ENCODE results near the gene PSMD2.
A peak's percentile ranks its signal among the peaks of the same experiment; 100 is the strongest.

The PSMD2 gene

GRCh38 chr3:184315871-184316661, 17.0 kb downstream of the PSMD2 start:
- in situ Hi-C loops (cut with MboI; ENCODE audit: low sequenced_read_pairs, unreplicated experiment), result no loop called here
- DNase-seq (ENCODE audit: low spot score), result peak; percentile 45
- TF ChIP-seq CTCF (IDR thresholded peaks at IDR 0.05; ENCODE audit: borderline replicate concordance, control extremely low read depth, extremely low read depth, insufficient read depth, missing control alignments), result no peak

- no peak for TF ChIP-seq CTCF (IDR thresholded peaks at IDR 0.05; ENCODE audit: borderline replicate concordance, control extremely low read depth, extremely low read depth, insufficient read depth, missing control alignments)
- in situ Hi-C loops (cut with MboI; ENCODE audit: low sequenced_read_pairs, unreplicated experiment), result no loop called here
- DNase-seq (ENCODE audit: low spot score), result no peak
These were observed 17.8 kb downstream of the PSMD2 start for GRCh38 chr3:184316792-184317191.

DNA sequence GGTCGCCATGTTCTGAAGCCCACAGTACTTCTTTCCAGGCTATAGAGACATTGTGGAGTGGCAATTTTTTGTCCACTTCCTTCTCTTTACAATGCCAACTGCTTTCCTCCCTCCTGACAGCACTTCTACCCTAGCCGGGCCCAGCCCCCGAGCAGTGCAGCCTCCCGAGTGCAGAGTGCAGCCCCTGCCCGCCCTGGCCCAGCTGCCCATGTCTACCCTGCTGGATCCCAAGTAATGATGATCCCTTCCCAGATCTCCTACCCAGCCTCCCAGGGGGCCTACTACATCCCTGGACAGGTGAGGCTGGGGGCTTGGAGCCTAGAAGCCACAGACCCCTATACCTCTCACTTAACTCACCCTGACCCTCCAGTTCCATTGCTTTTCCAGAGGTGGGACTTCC, 18.2 kb downstream of the PSMD2 start:
- in situ Hi-C loops (cut with MboI; ENCODE audit: low sequenced_read_pairs, unreplicated experiment), result no loop called here
- no peak for TF ChIP-seq CTCF (IDR thresholded peaks at IDR 0.05; ENCODE audit: borderline replicate concordance, control extremely low read depth, extremely low read depth, insufficient read depth, missing control alignments)
- DNase-seq (ENCODE audit: low spot score), result no peak

DNA sequence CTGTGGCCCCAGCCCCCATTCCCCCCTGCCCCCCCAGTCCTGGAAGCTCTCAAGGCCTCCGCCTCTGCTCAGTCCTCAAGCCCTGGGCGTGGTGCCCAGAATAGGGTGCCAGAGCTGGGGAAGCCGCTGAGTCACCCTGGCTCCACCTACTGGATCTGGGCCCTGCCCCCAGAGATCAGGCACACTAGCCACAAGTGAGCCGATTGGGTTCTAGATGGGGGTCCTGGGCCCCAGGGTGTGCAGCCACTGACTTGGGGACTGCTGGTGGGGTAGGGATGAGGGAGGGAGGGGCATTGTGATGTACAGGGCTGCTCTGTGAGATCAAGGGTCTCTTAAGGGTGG, 21.0 kb downstream of the PSMD2 start:
- no peak for TF ChIP-seq CTCF (IDR thresholded peaks at IDR 0.05; ENCODE audit: borderline replicate concordance, control extremely low read depth, extremely low read depth, insufficient read depth, missing control alignments)

DNA sequence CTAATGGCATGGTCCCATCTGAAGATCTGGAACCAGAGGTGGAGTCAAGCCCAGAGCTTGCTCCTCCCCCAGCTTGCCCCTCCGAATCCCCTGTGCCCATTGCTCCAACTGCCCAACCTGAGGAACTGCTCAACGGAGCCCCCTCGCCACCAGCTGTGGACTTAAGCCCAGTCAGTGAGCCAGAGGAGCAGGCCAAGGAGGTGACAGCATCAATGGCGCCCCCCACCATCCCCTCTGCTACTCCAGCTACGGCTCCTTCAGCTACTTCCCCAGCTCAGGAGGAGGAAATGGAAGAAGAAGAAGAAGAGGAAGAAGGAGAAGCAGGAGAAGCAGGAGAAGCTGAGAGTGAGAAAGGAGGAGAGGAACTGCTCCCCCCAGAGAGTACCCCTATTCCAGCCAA, 22.6 kb downstream of the PSMD2 start:
- in situ Hi-C loops (cut with MboI; ENCODE audit: low sequenced_read_pairs, unreplicated experiment), result no loop called here
- no peak for TF ChIP-seq CTCF (IDR thresholded peaks at IDR 0.05; ENCODE audit: borderline replicate concordance, control extremely low read depth, extremely low read depth, insufficient read depth, missing control alignments)
- no peak for DNase-seq (ENCODE audit: low spot score)

More for the DNA sequence above, 21.0 kb downstream of the PSMD2 start:
- in situ Hi-C loops (cut with MboI; ENCODE audit: low sequenced_read_pairs, unreplicated experiment), result no loop called here
- peak; percentile 29 for DNase-seq (ENCODE audit: low spot score)

DNA sequence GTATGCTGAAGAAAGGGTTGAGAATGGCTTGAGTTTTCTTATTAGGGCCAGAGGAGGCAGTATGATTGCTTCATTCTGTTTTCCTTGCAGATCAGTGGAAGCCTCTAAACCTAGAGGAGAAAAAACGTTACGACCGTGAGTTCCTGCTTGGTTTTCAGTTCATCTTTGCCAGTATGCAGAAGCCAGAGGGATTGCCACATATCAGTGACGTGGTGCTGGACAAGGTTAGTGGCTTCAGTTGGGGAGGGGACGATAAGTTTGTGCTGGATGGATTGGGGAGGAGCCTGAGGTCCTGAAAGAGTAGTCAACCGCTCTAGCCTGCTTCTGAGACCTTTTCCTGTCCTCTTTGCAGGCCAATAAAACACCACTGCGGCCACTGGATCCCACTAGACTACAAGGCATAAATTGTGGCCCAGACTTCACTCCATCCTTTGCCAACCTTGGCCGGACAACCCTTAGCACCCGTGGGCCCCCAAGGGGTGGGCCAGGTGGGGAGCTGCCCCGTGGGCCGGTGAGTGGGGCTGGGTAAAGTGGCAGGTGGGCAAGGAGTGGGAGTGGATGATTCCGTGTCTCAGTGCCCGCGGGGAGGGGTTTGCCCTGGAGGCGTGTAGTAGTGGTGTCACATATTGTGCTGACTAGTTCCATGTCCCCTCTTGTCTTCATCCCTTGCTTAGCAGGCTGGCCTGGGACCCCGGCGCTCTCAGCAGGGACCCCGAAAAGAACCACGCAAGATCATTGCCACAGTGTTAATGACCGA, 23.9 kb downstream of the PSMD2 start:
- in situ Hi-C loops (cut with MboI; ENCODE audit: low sequenced_read_pairs, unreplicated experiment), result no loop called here
- TF ChIP-seq CTCF (IDR thresholded peaks at IDR 0.05; ENCODE audit: borderline replicate concordance, control extremely low read depth, extremely low read depth, insufficient read depth, missing control alignments), result no peak

More for the DNA sequence above, 23.9 kb downstream of the PSMD2 start:
- peak; percentile 30 for DNase-seq (ENCODE audit: low spot score)
